Parathyroid adenoma (tissue), 2 donors: ENCODE results near the gene DGCR8.

ENCODE experiments used
- H2AFZ ChIP-seq: fragments of 300-600 bp; sonication (generic); one replicate; pipeline ENCODE4 v1.7.0; 2017; ENCODE audit warnings: antibody characterized with exemption, mild to moderate bottlenecking
- H3K27ac ChIP-seq: fragments of 300-600 bp; sonication (generic); one replicate; pipeline ENCODE4 v1.7.0; 2017
- H3K27me3 ChIP-seq: fragments of 300-600 bp; sonication (generic); one replicate; pipeline ENCODE4 v1.7.0; 2017; ENCODE audit warnings: low read length; ENCODE audit not compliant: control insufficient read depth, insufficient read depth
- H3K36me3 ChIP-seq: fragments of 300-600 bp; sonication (generic); one replicate; pipeline ENCODE4 v1.7.0; 2017; ENCODE audit warnings: low read length; ENCODE audit not compliant: control insufficient read depth, insufficient read depth
- H3K4me1 ChIP-seq: fragments of 300-600 bp; sonication (generic); one replicate; pipeline ENCODE4 v1.7.0; 2017; ENCODE audit warnings: control low read depth
- H3K4me2 ChIP-seq: fragments of 300-600 bp; sonication (generic); one replicate; pipeline ENCODE4 v1.7.0; 2017; ENCODE audit warnings: low read length
- H3K4me3 ChIP-seq: fragments of 300-600 bp; sonication (generic); one replicate; pipeline ENCODE4 v1.7.0; 2017; ENCODE audit warnings: low read depth, low read length
- H3K79me2 ChIP-seq: fragments of 300-600 bp; sonication (generic); one replicate; pipeline ENCODE4 v1.7.0; 2017; ENCODE audit warnings: control low read depth
- H3K9ac ChIP-seq: fragments of 300-600 bp; sonication (generic); one replicate; pipeline ENCODE4 v1.7.0; 2017; ENCODE audit warnings: mild to moderate bottlenecking
- H3K9me3 ChIP-seq: fragments of 300-600 bp; sonication (generic); one replicate; pipeline ENCODE4 v1.7.0; 2017; ENCODE audit warnings: low read length; ENCODE audit not compliant: control insufficient read depth
- TF ChIP-seq, protein P1 (sequence below): fragments of 300-600 bp; sonication (generic); IDR thresholded peaks from one replicate; pipeline ENCODE4 v1.7.0; 2017; ENCODE audit warnings: antibody characterized with exemption, mild to moderate bottlenecking
- donor health status: primary hyperparathyroidism.

Gene DGCR8

GRCh38 chr22:20124083-20124787 lies 44.2 kb downstream of the DGCR8 start:
- no peaks in the 10 kb centered on the region for H3K9me3 ChIP-seq
- H3K36me3 ChIP-seq = no peaks in the 10 kb centered on the region
- H3K27ac ChIP-seq = no peak overlapping the region

DNA sequence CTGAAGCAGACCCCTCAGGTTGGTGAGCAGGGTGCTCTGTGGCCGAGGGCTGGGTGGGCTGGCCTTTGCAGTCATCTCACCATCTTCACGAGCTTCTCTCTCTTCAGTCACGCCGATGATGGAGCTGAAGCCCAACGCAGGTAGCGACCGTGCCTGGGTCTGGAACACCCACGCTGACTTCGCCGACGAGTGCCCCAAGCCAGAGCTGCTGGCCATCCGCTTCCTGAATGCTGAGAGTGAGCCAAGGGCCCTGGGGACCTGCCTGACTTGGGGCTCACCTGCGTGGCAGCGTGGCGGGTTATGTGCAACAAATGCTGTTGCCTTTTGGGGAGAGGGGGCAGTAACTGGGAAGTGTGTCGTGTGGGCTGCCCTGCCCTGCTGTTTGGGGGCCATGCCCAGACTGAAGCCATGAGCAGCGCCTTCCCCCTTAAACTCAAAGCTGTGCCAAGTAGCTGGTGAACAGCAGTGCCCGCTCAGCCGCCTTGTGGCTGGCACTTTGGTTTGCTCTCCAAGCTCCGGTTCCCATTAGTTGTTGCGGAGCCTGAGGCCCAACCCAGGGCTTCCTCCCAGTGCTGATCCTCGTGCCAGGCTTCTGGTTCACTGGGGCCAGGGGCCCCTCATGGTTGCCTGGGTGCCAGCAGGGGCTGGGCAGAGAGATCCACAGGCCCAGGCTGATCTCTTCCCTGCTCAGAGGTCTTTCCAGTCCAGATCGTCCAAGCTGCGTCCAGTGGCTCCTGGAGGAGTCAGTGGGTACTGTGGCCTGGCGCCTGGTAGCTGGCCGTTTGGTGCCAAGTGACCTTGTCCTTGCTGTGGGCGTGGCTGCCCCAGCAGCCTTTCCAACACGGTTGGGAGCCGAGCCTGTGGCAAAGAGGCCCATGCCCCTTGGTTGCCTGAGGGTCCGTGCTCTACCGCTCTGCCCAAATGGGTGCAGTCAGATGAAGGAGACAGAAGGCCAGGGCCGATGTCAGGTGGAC lies 45.4 kb downstream of the DGCR8 start:
- Histone ChIP-seq H3K27ac (no peak overlapping the region), H3K4me1 (no peaks in the 10 kb centered on the region), H3K4me2 (no peak overlapping the region), H3K27me3 (no peaks in the 10 kb centered on the region), H3K79me2 (no peaks in the 10 kb centered on the region), H2AFZ (no peak overlapping the region), H3K9ac (no peak overlapping the region), H3K4me3 (no peak overlapping the region), H3K36me3 (no peaks in the 10 kb centered on the region), H3K9me3 (no peaks in the 10 kb centered on the region)
- TF ChIP-seq, protein P1, sequence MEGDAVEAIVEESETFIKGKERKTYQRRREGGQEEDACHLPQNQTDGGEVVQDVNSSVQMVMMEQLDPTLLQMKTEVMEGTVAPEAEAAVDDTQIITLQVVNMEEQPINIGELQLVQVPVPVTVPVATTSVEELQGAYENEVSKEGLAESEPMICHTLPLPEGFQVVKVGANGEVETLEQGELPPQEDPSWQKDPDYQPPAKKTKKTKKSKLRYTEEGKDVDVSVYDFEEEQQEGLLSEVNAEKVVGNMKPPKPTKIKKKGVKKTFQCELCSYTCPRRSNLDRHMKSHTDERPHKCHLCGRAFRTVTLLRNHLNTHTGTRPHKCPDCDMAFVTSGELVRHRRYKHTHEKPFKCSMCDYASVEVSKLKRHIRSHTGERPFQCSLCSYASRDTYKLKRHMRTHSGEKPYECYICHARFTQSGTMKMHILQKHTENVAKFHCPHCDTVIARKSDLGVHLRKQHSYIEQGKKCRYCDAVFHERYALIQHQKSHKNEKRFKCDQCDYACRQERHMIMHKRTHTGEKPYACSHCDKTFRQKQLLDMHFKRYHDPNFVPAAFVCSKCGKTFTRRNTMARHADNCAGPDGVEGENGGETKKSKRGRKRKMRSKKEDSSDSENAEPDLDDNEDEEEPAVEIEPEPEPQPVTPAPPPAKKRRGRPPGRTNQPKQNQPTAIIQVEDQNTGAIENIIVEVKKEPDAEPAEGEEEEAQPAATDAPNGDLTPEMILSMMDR = no peak

More at GRCh38 chr22:20124083-20124787, 44.2 kb downstream of the DGCR8 start:
- Histone ChIP-seq H3K27me3 (no peaks in the 10 kb centered on the region), H3K9ac (no peak overlapping the region), H3K4me3 (no peak overlapping the region), H3K79me2 (no peaks in the 10 kb centered on the region), H3K4me2 (no peak overlapping the region), H2AFZ (no peak overlapping the region), H3K4me1 (no peaks in the 10 kb centered on the region)
- TF ChIP-seq, protein P1 = no peak

DNA sequence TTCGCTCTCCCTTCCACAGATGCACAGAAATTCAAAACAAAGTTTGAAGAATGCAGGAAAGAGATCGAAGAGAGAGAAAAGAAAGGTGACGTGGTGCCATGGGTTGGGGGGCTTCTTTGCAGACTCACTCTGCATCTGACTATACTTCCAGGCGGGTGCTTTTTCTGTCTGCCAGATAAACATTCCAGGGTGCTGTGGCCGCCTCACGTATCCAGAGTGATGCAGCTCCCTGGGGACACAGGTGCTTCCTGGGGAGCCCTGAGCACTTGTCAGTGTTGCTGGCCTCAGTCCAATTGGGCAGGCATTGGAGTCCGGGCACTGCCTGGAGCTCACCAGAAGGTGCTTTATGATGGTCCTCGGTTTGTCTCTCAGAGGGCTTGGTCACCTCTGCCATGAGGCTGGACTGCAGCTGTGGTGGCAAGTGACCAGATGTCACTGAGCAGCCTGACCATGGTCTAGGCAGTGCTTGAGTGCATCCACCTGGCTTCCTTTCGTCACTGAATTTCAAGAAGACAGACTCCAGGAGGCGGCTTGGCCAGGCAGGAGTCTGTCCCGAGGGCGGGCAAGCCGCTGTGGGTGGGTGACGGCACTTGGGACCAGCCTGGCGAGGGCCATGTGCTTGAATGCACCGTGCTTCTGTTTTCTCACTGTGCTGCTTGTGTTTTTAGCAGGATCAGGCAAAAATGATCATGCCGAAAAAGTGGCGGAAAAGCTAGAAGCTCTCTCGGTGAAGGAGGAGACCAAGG lies 46.4 kb downstream of the DGCR8 start:
- H3K27me3 ChIP-seq = no peaks in the 10 kb centered on the region
- H3K4me3 ChIP-seq = no peak overlapping the region
- no peaks in the 10 kb centered on the region for H3K79me2 ChIP-seq
- no peak overlapping the region for H3K9ac ChIP-seq
- TF ChIP-seq, protein P1 = no peak
- no peaks in the 10 kb centered on the region for H3K36me3 ChIP-seq
- H2AFZ ChIP-seq = no peak overlapping the region
- H3K9me3 ChIP-seq = no peaks in the 10 kb centered on the region
- no peak overlapping the region for H3K27ac ChIP-seq
- no peaks in the 10 kb centered on the region for H3K4me1 ChIP-seq
- H3K4me2 ChIP-seq = no peak overlapping the region

GRCh38 chr22:20127318-20127868 lies 47.4 kb downstream of the DGCR8 start:
- Histone ChIP-seq H3K27ac (no peak overlapping the region), H3K79me2 (no peaks in the 10 kb centered on the region), H3K36me3 (no peaks in the 10 kb centered on the region), H3K27me3 (no peaks in the 10 kb centered on the region), H3K9ac (no peak overlapping the region), H3K9me3 (no peaks in the 10 kb centered on the region), H3K4me3 (no peak overlapping the region), H3K4me2 (no peak overlapping the region), H3K4me1 (no peaks in the 10 kb centered on the region), H2AFZ (no peak overlapping the region)
- TF ChIP-seq, protein P1 = no peak
